H9 (cell line): ENCODE results near the gene GPR141. TPM values are rescaled to one million over a fixed set of nuclear protein-coding genes. Genes with fewer than 3 reads are reported as not detected.

Experiments used
- DNase-seq: peaks from one replicate; pipeline ENCODE4 v3.0.0-alpha.2; 2017
- H2AFZ ChIP-seq: one replicate; pipeline ENCODE4 v1.6.1; 2013; ENCODE audit warnings: mild to moderate bottlenecking, low read length, control low read depth, moderate library complexity
- H2AK5ac ChIP-seq: 2 replicates; pipeline ENCODE4 v1.6.1; 2013; ENCODE audit warnings: low read length, control low read depth, mixed read lengths; ENCODE audit not compliant: insufficient read length
- H2BK120ac ChIP-seq: one replicate; pipeline ENCODE4 v1.6.1; 2013; ENCODE audit warnings: low read depth, mild to moderate bottlenecking, low read length, control low read depth, inconsistent platforms; ENCODE audit not compliant: poor library complexity, severe bottlenecking
- H2BK12ac ChIP-seq: 2 replicates; pipeline ENCODE4 v1.6.1; 2013; ENCODE audit warnings: low read length, control low read depth, mixed read lengths, low read depth; ENCODE audit not compliant: insufficient read length
- H2BK15ac ChIP-seq: 2 replicates; pipeline ENCODE4 v1.6.1; 2013; ENCODE audit warnings: low read depth, low read length, control low read depth
- H2BK20ac ChIP-seq: one replicate; pipeline ENCODE4 v1.6.1; 2013; ENCODE audit warnings: low read depth, mild to moderate bottlenecking, low read length, control low read depth, inconsistent platforms; ENCODE audit not compliant: poor library complexity, severe bottlenecking
- H2BK5ac ChIP-seq: 2 replicates; pipeline ENCODE4 v1.6.1; 2013; ENCODE audit warnings: low read length, control low read depth, mixed read lengths; ENCODE audit not compliant: insufficient read length
- H3K14ac ChIP-seq: 2 replicates; pipeline ENCODE4 v1.6.1; 2013; ENCODE audit warnings: low read length, control low read depth; ENCODE audit not compliant: insufficient read depth
- H3K18ac ChIP-seq: 2 replicates; pipeline ENCODE4 v1.6.1; 2013; ENCODE audit warnings: low read depth, mild to moderate bottlenecking, mixed read lengths, low read length, control low read depth; ENCODE audit not compliant: insufficient read length
- H3K23ac ChIP-seq: 2 replicates; pipeline ENCODE4 v1.6.1; 2013; ENCODE audit warnings: low read length, control low read depth, mixed read lengths, low read depth; ENCODE audit not compliant: insufficient read length
- H3K23me2 ChIP-seq: 2 replicates; pipeline ENCODE4 v1.6.1; 2013; ENCODE audit warnings: low read depth, mild to moderate bottlenecking, mixed read lengths, low read length, control low read depth; ENCODE audit not compliant: insufficient read length, poor library complexity, severe bottlenecking
- H3K27ac ChIP-seq: 2 replicates; pipeline ENCODE4 v1.5.1; 2013; ENCODE audit warnings: low read length, control low read depth, mixed read lengths, low read depth; ENCODE audit not compliant: insufficient read length
- H3K27me3 ChIP-seq: 2 replicates; pipeline ENCODE4 v1.6.1; 2013; ENCODE audit warnings: low read length, control low read depth, inconsistent platforms; ENCODE audit not compliant: insufficient read depth
- H3K4ac ChIP-seq: 2 replicates; pipeline ENCODE4 v1.6.1; 2013; ENCODE audit warnings: low read depth, mild to moderate bottlenecking, control low read depth, inconsistent platforms, low read length, moderate library complexity
- H3K4me1 ChIP-seq: 2 replicates; pipeline ENCODE4 v1.6.1; 2013; ENCODE audit warnings: low read length, control low read depth, inconsistent platforms; ENCODE audit not compliant: insufficient read depth
- H3K4me2 ChIP-seq: 2 replicates; pipeline ENCODE4 v1.6.1; 2013; ENCODE audit warnings: low read length, control low read depth, mixed read lengths; ENCODE audit not compliant: insufficient read length, insufficient read depth
- H3K56ac ChIP-seq: 2 replicates; pipeline ENCODE4 v1.6.1; 2013; ENCODE audit warnings: low read depth, mild to moderate bottlenecking, mixed read lengths, low read length, control low read depth; ENCODE audit not compliant: insufficient read length
- H3K79me1 ChIP-seq: 2 replicates; pipeline ENCODE4 v1.6.1; 2013; ENCODE audit warnings: low read depth, mild to moderate bottlenecking, moderate library complexity, low read length, control low read depth, inconsistent platforms; ENCODE audit not compliant: insufficient read depth, poor library complexity, severe bottlenecking
- H3K79me2 ChIP-seq: 2 replicates; pipeline ENCODE4 v1.6.1; 2013; ENCODE audit warnings: low read length, control low read depth, inconsistent platforms; ENCODE audit not compliant: insufficient read depth
- H3K9ac ChIP-seq: 2 replicates; pipeline ENCODE4 v1.6.1; 2013; ENCODE audit warnings: low read length, control low read depth, mixed read lengths; ENCODE audit not compliant: insufficient read length; ENCODE audit errors: extremely low read depth
- H3K9me3 ChIP-seq: one replicate; pipeline ENCODE4 v1.6.1; 2013; ENCODE audit warnings: low read depth, low read length, inconsistent platforms; ENCODE audit not compliant: control insufficient read depth
- H3T11ph ChIP-seq: one replicate; pipeline ENCODE4 v1.6.1; 2013; ENCODE audit warnings: mild to moderate bottlenecking, low read length, control low read depth, inconsistent platforms
- H4K20me1 ChIP-seq: one replicate; pipeline ENCODE4 v1.6.1; 2013; ENCODE audit not compliant: control insufficient read depth, insufficient read length, insufficient read depth
- H4K5ac ChIP-seq: 2 replicates; pipeline ENCODE4 v1.6.1; 2013; ENCODE audit warnings: low read depth, mild to moderate bottlenecking, mixed read lengths, low read length, control low read depth; ENCODE audit not compliant: insufficient read length
- H4K8ac ChIP-seq: replicated peaks from 2 replicates; pipeline ENCODE4 v1.6.1; 2013; ENCODE audit warnings: low read length, control low read depth, mixed read lengths, low read depth; ENCODE audit not compliant: insufficient read length
- H4K91ac ChIP-seq: 2 replicates; pipeline ENCODE4 v1.6.1; 2013; ENCODE audit warnings: low read depth, mild to moderate bottlenecking, moderate library complexity, mixed read lengths, low read length, control low read depth; ENCODE audit not compliant: insufficient read length
- H3K27ac Mint-ChIP-seq, 3 experiments: 2 replicates in 2 of 3; 3 replicates in 1 of 3; pipeline ENCODE4 v1.8.0; 2020 to 2021; ENCODE audit warnings: mixed read lengths in 3 of 3, mild to moderate bottlenecking in 1 of 3, moderate library complexity in 1 of 3
- H3K27me3 Mint-ChIP-seq: 2 replicates; pipeline ENCODE4 v1.8.0; 2021; ENCODE audit warnings: low read depth, mild to moderate bottlenecking, moderate library complexity, mixed read lengths
- H3K36me3 Mint-ChIP-seq, 3 experiments: 2 replicates in 2 of 3; 3 replicates in 1 of 3; pipeline ENCODE4 v1.8.0; 2020 to 2021; ENCODE audit warnings: low read depth in 3 of 3, mixed read lengths in 3 of 3; ENCODE audit not compliant: insufficient read depth in 1 of 3
- H3K4me1 Mint-ChIP-seq, 2 experiments: 2 replicates each; pipeline ENCODE4 v1.8.0; 2020; ENCODE audit warnings: mixed read lengths in 2 of 2
- H3K4me3 Mint-ChIP-seq, 2 experiments: 2 replicates in 1 of 2; 3 replicates in 1 of 2; pipeline ENCODE4 v1.8.0; 2020 to 2021; ENCODE audit warnings: mild to moderate bottlenecking in 2 of 2, mixed read lengths in 2 of 2, moderate library complexity in 1 of 2
- H3K9me3 Mint-ChIP-seq, 2 experiments: 2 replicates in 1 of 2; 3 replicates in 1 of 2; pipeline ENCODE4 v1.8.0; 2020; ENCODE audit warnings: mild to moderate bottlenecking in 2 of 2, mixed read lengths in 2 of 2, moderate library complexity in 1 of 2
- WGBS: extraction: QIAGEN DNeasy Blood & Tissue Kit; methylation state at CpG from one replicate; pipeline ENCODE4 v1.1.7; 2013; ENCODE audit warnings: missing lambda C conversion rate, low lambda C conversion rate, mixed read lengths; ENCODE audit not compliant: insufficient read length; ENCODE audit errors: extremely low coverage; 5-methylcytosine and 5-hydroxymethylcytosine counted together
- total RNA-seq: library from RNA; stranded (reverse); gene quantifications from 2 replicates; pipeline ENCODE4 v1.2.1, GENCODE V29; 2021
- TF ChIP-seq, protein P1 (sequence below): fragments of 200-600 bp; sonication (generic); conservative IDR thresholded peaks from 3 replicates; pipeline ENCODE4 v1.8.0; 2021; ENCODE audit warnings: antibody characterized with exemption, mild to moderate bottlenecking

Gene GPR141
- total RNA-seq, 1 experiment from 2014 or later = 0.50 TPM

DNA sequence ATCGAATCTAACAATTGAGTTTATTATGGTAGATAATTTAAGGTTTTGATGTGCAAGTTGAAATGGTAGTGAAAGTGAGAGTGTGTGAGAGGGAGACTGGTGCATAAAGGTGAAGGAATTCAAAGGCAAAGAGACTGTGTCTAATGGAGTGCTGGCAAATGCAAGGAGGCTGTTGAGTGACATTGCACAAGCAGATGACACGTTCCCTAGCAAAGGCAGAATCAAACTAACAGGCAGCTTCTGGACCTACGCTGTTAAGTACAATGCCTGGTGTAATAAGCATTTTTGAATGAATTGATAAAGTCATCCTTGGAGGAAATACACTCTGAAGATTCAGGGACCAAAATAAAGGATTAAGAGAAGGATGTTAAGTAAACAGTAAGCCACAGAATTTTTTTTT is 11.7 kb upstream of the GPR141 start:
- no peak for DNase-seq
- no peaks in the 10 kb centered on the region for H4K20me1 ChIP-seq
- no peak overlapping the region for H3K18ac ChIP-seq
- H3K9me3 ChIP-seq = no peaks in the 10 kb centered on the region
- no peak overlapping the region for H3K4ac ChIP-seq
- TF ChIP-seq, protein P1, sequence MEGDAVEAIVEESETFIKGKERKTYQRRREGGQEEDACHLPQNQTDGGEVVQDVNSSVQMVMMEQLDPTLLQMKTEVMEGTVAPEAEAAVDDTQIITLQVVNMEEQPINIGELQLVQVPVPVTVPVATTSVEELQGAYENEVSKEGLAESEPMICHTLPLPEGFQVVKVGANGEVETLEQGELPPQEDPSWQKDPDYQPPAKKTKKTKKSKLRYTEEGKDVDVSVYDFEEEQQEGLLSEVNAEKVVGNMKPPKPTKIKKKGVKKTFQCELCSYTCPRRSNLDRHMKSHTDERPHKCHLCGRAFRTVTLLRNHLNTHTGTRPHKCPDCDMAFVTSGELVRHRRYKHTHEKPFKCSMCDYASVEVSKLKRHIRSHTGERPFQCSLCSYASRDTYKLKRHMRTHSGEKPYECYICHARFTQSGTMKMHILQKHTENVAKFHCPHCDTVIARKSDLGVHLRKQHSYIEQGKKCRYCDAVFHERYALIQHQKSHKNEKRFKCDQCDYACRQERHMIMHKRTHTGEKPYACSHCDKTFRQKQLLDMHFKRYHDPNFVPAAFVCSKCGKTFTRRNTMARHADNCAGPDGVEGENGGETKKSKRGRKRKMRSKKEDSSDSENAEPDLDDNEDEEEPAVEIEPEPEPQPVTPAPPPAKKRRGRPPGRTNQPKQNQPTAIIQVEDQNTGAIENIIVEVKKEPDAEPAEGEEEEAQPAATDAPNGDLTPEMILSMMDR = no peak
- no peak overlapping the region for H3K9ac ChIP-seq
- H4K5ac ChIP-seq = no peak overlapping the region
- H2BK15ac ChIP-seq = no peak overlapping the region
- no peaks in the 10 kb centered on the region for H3K27me3 Mint-ChIP-seq
- no peaks in the 10 kb centered on the region for H3K23me2 ChIP-seq
- H3K36me3 Mint-ChIP-seq = no peaks in the 10 kb centered on the region
- no peak overlapping the region for H3K4me2 ChIP-seq
- H4K8ac ChIP-seq = no peak overlapping the region
- H2BK12ac ChIP-seq = no peak overlapping the region
- H3K56ac ChIP-seq = no peak overlapping the region
- WGBS = no CpG with 5 or more reads among the region's 3 CpGs
- no peak overlapping the region for H3K27ac ChIP-seq
- H3K23ac ChIP-seq = no peak overlapping the region
- no peak overlapping the region for H2AFZ ChIP-seq
- H3K4me3 Mint-ChIP-seq = no peak overlapping the region
- H3K79me2 ChIP-seq = no peaks in the 10 kb centered on the region
- no peak overlapping the region for H3K27ac Mint-ChIP-seq
- H3K79me1 ChIP-seq = no peaks in the 10 kb centered on the region
- no peaks in the 10 kb centered on the region for H3K27me3 ChIP-seq
- H3K4me1 ChIP-seq = peaks cover 2% of the 10 kb centered on the region; the same call in 1 of the 2 replicates
- no peak overlapping the region for H3T11ph ChIP-seq
- peaks cover 9 to 10% of the 10 kb centered on the region in 2 experiments for H3K4me1 Mint-ChIP-seq
- H2AK5ac ChIP-seq = no peak overlapping the region
- H3K9me3 Mint-ChIP-seq = no peaks in the 10 kb centered on the region
- H4K91ac ChIP-seq = no peak overlapping the region
- no peak overlapping the region for H2BK120ac ChIP-seq
- no peak overlapping the region for H2BK5ac ChIP-seq
- no peak overlapping the region for H2BK20ac ChIP-seq
- H3K14ac ChIP-seq = no peak overlapping the region
